ENCODE data around the gene FSD2. TPM values are rescaled to one million over a fixed set of nuclear protein-coding genes. Genes with fewer than 3 reads are reported as not detected.
"Not testable (repeated sequence)": the region's sequence is repeated elsewhere in the genome, so short reads cannot be mapped to it uniquely, and the experiment has no call there.

FSD2 gene
- total RNA-seq, 1 experiment from 2014 or later: not detected

- not testable (repeated sequence) for H3K56ac ChIP-seq (ENCODE audit: insufficient read length, low read depth, low read length); H4K5ac ChIP-seq (ENCODE audit: insufficient read length, low read depth, low read length); H2BK5ac ChIP-seq (ENCODE audit: insufficient read length, low read length); H3K18ac ChIP-seq (ENCODE audit: insufficient read length, low read depth, low read length); H3K79me2 ChIP-seq (ENCODE audit: insufficient read depth, low read length); H3K4me1 ChIP-seq (ENCODE audit: insufficient read depth, low read length); H2AK5ac ChIP-seq (ENCODE audit: insufficient read length, low read length); H3K4ac ChIP-seq (ENCODE audit: low read depth, low read length); H4K8ac ChIP-seq (replicated peaks; ENCODE audit: insufficient read length, low read depth, low read length); H3K4me1 Mint-ChIP-seq; H2BK20ac ChIP-seq (ENCODE audit: low read depth, low read length, poor library complexity, severe bottlenecking); H3K27me3 ChIP-seq (ENCODE audit: insufficient read depth, low read length); H4K20me1 ChIP-seq (ENCODE audit: control insufficient read depth, insufficient read depth, insufficient read length); H3K23me2 ChIP-seq (ENCODE audit: insufficient read length, low read depth, low read length, poor library complexity, severe bottlenecking); H3K9ac ChIP-seq (ENCODE audit: extremely low read depth, insufficient read length, low read length); H3K4me3 Mint-ChIP-seq; H2BK120ac ChIP-seq (ENCODE audit: low read depth, low read length, poor library complexity, severe bottlenecking); H2BK15ac ChIP-seq (ENCODE audit: low read depth, low read length); H3K9me3 ChIP-seq (ENCODE audit: control insufficient read depth, low read depth, low read length); H3K79me1 ChIP-seq (ENCODE audit: insufficient read depth, low read depth, low read length, poor library complexity, severe bottlenecking); DNase-seq; H4K91ac ChIP-seq (ENCODE audit: insufficient read length, low read depth, low read length); H3K9me3 Mint-ChIP-seq; H3K27me3 Mint-ChIP-seq (ENCODE audit: low read depth); H2BK12ac ChIP-seq (ENCODE audit: insufficient read length, low read depth, low read length); H3K27ac ChIP-seq (ENCODE audit: insufficient read length, low read depth, low read length); H3T11ph ChIP-seq (ENCODE audit: low read length); H3K23ac ChIP-seq (ENCODE audit: insufficient read length, low read depth, low read length); H2AFZ ChIP-seq (ENCODE audit: low read length); H3K14ac ChIP-seq (ENCODE audit: insufficient read depth, low read length); H3K27ac Mint-ChIP-seq; H3K4me2 ChIP-seq (ENCODE audit: insufficient read depth, insufficient read length, low read length)
- peaks cover 20 to 43% (median 38%) of the 10 kb centered on the region in 3 experiments for H3K36me3 Mint-ChIP-seq (ENCODE audit: insufficient read depth in 1 of 3, low read depth in 3 of 3)
- WGBS (ENCODE audit: extremely low coverage, insufficient read length, low lambda C conversion rate): no CpG with 5 or more reads among the region's 3 CpGs
Observed at GRCh38 chr15:82821396-82821795, 15.5 kb upstream of the FSD2 start.
